GM10248 (cell line): ENCODE results near the gene GLRA1.

ENCODE experiments used
- CTCF ChIA-PET: fragments of 300-600 bp; sonication (Branson Sonifier 250); formaldehyde crosslinking; extraction: SDS; loops from one replicate; lab custom pipeline; 2021; ENCODE audit warnings: antibody characterized with exemption; lab: Yijun Ruan, JAX
- POLR2A ChIA-PET: fragments of 350-650 bp; sonication (Branson Sonifier 250); formaldehyde crosslinking; extraction: SDS; loops from one replicate; lab custom pipeline; 2020; ENCODE audit warnings: antibody characterized with exemption; lab: Yijun Ruan, JAX
- DNase-seq: peaks from one replicate; pipeline ENCODE4 v3.0.0; 2012; ENCODE audit errors: extremely low spot score
- CTCF ChIP-seq: IDR thresholded peaks from 2 replicates; pipeline ENCODE4 v1.5.1; 2012; ENCODE audit warnings: mild to moderate bottlenecking, low read depth; ENCODE audit errors: extremely low read depth, missing control alignments, control extremely low read depth

Gene GLRA1

GRCh38 chr5:151886546-151887275, 37.9 kb downstream of the GLRA1 start:
- DNase-seq: no peak
- POLR2A ChIA-PET: no interaction called here
- CTCF ChIA-PET: interaction anchor here (1.0 kb wide), 1 partner anchor 257 kb away, joined by 3 read pairs; no protein-coding TSS in a partner anchor
- TF ChIP-seq CTCF: no peak

DNA sequence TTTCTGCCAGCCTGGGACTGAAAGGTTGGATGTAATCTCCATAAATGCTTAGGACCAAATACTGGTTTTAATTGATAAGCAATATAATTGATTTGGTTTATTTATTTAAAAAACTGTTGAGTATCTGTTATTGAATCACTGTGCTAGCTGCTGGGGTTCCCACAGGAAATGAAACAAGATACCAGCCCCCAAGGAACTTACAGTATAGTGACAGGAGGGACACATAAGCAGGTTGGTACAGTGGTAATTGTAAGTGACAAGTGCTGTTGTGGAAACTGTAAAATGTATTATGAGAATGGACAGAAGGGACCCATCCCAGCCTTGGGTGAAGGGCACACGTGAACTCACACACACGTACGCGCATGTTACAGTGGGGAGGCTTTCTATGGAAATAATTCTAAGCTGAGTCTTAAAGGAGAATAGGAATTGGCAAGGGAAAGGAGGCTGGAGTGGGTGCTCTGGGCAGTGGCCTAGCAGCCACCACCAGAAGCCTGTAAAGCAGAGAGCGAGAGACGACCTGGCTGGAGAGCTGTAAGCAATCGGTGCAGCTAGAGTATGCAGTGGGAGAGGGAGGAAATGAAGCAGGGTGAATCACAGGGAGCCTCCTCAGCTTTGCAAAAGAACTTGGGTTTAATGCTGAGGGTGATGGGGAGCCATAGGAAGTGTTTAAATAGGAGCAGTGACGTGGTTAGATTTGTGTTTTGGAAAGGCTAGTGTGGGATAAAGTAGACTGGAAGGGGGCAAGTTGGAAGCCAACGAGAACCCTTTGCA, 39.3 kb downstream of the GLRA1 start:
- DNase-seq: no peak
- no peak for TF ChIP-seq CTCF
- POLR2A ChIA-PET: no interaction called here
- CTCF ChIA-PET: no interaction called here

DNA sequence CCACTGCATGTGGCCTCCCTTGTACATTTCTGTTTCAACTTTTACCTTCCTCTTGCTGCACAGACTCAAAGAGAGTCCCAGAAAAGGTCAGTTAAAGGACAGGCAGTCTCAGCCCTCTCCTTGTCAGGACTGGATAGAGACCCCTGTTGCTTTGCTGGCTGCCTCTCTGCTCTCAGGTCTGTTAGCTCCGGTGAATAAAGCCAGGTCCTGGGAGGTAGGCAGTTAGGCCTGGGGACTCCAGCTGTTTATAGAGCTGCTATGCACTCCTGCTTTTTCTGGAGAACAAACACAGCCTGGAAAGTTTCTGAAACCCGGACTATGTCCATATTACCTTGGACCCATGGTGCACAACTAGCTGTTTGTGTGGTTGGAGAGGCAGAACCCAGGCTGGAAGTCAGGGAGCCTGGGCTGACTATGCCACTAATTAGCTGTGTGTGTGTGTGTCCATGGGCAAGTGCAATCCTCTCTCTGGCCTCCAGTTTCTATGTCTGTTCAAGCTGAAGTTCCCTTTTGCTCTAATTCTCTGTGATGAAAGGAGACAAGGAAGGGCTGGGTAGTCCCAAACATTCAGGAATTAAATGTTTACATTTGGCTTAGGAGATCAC, 42.9 kb downstream of the GLRA1 start:
- TF ChIP-seq CTCF: no peak
- ChIA-PET POLR2A (no interaction called here), CTCF (interaction anchor here (0.8 to 2.2 kb wide), 5 partner anchors 14 to 56 kb away, joined by 3 to 5 read pairs (median 3); no protein-coding TSS in a partner anchor)
- DNase-seq: no peak

- DNase-seq: no peak
- ChIA-PET CTCF (no interaction called here), POLR2A (no interaction called here)
- TF ChIP-seq CTCF: no peak
Observed at GRCh38 chr5:151880324-151880723, 44.3 kb downstream of the GLRA1 start.

GRCh38 chr5:151873701-151874100, 51.0 kb downstream of the GLRA1 start:
- no peak for TF ChIP-seq CTCF
- CTCF ChIA-PET: interaction anchor here (0.9 kb wide), 1 partner anchor 63 kb away, joined by 3 read pairs; no protein-coding TSS in a partner anchor
- DNase-seq: no peak
- POLR2A ChIA-PET: no interaction called here

DNA sequence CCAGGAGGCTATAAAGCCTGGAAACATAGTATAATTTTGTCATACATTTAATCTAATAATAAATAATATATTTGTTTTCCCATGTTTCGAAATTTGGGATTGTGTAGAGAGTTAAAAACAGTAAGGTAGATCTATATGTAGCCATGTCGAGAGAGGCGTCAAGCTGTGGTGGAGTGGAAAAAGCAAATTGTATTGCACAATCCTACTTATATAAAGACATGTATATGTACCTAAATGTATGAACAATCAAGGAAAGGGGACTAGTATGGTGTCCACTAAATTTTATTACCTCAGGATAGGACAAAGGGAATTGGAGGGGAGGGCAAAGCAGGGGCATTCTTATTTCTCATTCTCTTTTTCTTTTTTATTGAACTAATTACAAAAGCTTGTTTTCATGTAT, 52.0 kb downstream of the GLRA1 start:
- POLR2A ChIA-PET: no interaction called here
- CTCF ChIA-PET: no interaction called here
- TF ChIP-seq CTCF: no peak
- no peak for DNase-seq
